Fibroblast of skin of scalp (primary cell): ENCODE results near the gene LARP1B.
A peak's percentile ranks its signal among the peaks of the same experiment; 100 is the strongest.
"Not testable (repeated sequence)": the region's sequence is repeated elsewhere in the genome, so short reads cannot be mapped to it uniquely, and the experiment has no call there.

Experiments used
- DNase-seq: peaks from one replicate; pipeline ENCODE4 v3.0.0-alpha.2; 2013

Gene LARP1B

DNA sequence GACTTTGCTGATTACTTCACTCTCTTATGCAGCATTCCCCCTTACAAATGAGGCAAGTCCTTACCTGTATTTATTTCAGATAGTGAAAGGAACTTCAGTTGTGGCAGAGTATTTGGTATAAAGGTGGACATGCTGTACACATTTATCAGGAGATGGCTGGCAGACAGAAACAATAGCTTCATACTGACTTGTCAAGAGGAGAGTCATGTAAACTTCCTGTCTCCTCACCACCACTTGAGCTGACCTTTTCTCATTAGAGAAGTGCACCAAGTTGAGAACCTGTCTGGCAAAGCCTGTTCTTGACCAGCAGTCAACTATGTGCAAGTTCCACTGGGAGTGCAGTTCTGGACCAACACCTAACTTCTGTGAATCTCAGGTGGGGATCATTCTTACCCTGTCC lies 80.8 kb downstream of the LARP1B start:
- DNase-seq: no peak

GRCh38 chr4:128145727-128146126 lies 84.6 kb downstream of the LARP1B start:
- no peak for DNase-seq

DNA sequence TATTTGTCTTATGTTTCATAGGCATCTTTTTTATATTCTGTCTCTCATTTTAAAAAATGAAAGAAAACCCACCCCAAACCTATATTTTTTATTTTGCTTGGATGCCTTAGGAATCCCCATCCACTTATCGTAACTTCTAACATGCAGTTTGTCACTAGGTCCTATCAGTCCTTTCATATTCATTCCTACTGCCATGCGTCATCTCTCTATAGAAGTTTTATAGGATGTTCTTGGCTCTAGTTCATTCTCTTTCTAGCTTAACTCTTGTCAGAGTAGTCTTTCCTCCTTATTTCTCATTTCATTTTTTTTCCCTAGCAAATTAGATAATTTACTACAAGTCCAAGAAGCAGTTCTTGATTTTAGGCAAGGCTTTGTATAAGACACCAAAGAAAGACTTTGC lies 92.7 kb downstream of the LARP1B start:
- DNase-seq: no peak

DNA sequence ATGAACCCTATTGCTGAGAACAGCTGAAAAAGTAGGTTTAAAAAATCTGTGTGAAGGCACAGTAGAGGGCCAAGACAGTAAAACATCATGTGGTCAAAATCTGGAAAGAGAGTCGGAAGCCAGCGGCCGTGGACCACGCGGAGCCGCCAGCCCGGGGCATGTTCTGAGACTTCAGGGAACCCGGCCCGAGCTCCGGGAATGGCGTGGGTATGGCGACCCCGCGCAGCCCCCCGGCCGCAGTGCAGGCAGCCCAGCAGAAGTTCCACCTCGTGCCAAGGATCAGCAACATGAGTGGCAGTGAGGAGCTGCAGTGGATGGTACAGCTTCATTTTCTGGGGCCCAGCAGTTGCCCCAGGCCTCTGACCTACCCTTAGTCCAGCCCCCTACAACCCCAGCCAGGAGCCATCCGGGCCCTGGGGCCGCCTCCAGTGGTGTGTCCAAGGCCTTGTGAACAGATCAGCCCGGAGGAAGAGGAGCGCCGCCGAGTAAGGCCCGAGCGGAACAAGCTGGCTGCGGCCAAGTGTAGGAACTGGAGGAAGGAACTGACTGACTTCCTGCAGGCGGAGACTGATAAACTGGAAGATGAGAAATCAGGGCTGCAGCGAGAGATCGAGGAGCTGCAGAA lies 94.2 kb downstream of the LARP1B start:
- DNase-seq: no peak

DNA sequence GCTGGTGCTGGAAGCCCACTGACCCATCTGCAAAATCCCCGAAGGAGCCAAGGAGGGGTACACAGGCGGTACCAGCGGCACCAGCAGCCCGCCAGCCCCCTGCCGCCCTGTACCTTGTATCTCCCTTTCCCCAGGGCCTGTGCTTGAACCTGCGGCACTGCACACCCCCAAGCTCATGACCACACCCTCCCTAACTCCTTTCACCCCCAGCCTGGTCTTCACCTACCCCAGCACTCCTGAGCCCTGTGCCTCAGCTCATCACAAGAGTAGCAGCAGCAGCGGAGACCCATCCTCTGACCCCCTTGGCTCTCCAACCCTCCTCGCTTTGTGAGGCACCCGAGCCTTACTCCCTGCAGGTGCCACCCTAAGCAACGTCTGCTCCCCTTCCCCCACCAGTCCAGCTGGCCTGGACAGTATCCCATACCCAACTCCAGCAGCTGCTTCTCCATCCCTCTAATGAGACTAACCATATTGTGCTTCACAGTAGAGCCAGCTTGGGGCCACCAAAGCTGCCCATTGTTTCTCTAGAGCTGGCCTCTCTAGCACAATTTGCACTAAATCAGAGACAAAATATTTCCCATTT lies 94.9 kb downstream of the LARP1B start:
- no peak for DNase-seq

- not testable (repeated sequence) for DNase-seq
These were observed 95.4 kb downstream of the LARP1B start for GRCh38 chr4:128156472-128156871.

DNA sequence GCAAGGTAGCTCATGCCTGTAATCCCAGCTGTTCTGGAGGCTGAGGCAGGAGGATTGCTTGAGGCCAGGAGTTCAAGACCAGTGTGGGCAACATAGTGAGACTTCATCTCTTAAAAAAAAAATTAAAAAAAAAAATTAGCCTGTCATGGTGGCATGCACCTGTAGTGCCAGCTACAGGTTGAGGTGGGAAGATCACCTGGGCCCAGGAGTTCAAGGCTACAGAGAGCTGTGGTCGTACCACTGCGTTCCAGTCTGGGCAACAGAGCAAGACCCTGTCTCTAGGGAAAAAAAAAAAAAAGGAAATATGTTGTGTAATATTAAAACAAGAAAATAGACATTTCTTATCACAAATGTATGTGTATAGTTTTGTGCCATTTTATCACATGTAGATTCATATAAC lies 97.8 kb downstream of the LARP1B start:
- DNase-seq: no peak

- DNase-seq: no peak
These were observed 98.9 kb downstream of the LARP1B start for GRCh38 chr4:128159967-128160366.

GRCh38 chr4:128161138-128161537 lies 100.0 kb downstream of the LARP1B start:
- no peak for DNase-seq

- DNase-seq: peak; percentile 9
These were observed 101.3 kb downstream of the LARP1B start for GRCh38 chr4:128162434-128162833.

GRCh38 chr4:128163177-128164117 lies 102.3 kb downstream of the LARP1B start:
- DNase-seq: peak; percentile 27

DNA sequence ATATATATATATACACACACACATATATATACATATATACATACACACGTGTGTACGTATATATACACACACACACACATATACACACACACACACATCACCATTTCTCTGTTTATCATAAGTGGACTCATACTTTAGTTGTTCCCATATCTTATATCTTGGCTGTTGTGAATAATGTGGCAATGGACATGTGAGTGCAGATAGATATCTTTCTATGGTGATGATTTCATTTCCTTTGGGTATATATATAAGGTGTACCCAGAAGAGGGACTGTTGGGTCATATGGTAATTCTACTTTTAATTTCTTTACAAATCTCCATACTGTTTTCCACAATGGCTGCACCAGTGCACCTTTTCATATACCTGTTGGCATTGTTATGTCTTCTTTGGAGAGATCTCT lies 105.9 kb downstream of the LARP1B start:
- no peak for DNase-seq

DNA sequence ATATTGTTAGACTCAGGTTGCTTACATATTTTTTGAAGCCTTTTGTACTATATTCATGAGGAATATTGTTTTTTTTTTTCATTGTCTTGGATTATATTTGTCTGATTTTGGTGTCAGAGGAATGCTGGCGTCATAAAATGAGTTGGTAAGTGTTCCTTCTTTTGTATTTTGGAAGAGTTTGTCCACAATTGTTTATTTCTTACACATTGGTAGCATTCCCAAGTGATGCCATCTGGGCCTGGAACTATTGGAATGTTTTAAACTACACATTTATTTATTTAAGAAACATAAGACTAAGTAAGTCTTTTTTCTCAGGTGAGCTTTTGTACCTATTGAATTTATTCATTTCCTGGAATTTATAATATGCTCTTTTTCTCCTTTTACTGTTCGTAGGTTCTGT lies 107.6 kb downstream of the LARP1B start:
- DNase-seq: no peak

- DNase-seq: no peak
These were observed 108.1 kb downstream of the LARP1B start for GRCh38 chr4:128169245-128169644.

GRCh38 chr4:128176643-128177042 lies 115.5 kb downstream of the LARP1B start:
- DNase-seq: no peak

DNA sequence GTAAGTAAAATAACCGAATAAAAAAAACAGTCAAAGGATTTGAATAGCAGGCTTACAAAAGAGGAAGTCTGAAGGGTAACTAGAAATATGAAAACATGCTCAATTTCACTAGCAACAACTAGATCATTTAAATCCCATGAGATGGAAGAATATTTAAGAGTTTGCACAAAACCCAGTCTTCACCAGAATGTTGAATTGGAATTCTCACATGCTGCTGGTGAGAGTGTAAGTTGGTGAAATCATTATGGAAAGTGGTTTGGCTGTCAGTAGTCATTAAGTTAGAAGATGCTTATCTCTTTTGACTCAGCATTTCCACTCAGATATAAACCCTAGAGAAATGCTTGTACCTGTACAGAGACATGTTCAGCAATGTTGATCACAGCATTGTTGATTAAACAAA lies 116.4 kb downstream of the LARP1B start:
- DNase-seq: peak; percentile 30

GRCh38 chr4:128186623-128187022 lies 125.5 kb downstream of the LARP1B start:
- no peak for DNase-seq

- DNase-seq: peak; percentile 76
These were observed 130.1 kb downstream of the LARP1B start for GRCh38 chr4:128191115-128191781.

DNA sequence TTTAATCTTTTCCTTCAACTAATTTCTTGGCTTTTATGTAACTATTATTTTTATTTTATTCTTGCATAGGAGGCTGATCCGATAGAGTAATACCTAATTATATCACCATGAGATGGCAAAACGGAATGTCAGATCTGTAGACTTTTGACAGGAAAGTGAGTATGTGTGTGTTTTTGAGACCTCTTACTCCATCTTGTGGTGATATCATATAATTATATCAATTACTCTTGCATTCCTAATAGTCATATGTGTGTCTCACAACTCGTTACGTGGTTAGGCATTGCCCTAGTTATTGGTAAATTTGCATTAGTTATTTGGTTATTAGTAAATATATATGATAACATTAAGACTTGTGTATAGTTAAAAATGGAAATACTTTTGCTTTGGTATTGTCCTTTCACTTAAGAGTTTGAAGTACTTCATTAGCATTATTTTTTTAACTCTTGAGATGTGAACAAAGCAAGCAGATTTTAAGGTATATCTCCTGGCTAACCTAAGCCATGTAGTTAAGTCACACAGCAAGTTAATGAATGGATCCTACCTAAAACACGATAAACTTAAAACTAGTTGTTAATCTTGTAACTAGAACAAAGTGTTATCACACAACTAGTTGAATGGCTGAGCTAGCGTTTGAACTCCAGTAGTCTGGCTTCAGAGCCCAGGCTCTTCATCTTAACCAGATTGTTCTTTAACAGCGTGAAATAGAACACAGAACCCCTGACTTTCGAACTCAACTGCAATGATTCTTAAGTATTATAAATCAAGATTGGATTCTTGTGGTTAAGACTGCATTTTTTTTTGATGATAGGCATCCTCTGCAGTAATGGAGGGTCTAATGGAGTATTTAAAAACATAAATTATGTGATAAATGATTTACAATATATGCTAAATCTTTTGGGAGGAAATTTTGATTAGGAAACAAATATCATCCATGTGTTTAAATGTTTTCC lies 159.4 kb downstream of the LARP1B start:
- DNase-seq: peak; percentile 80

DNA sequence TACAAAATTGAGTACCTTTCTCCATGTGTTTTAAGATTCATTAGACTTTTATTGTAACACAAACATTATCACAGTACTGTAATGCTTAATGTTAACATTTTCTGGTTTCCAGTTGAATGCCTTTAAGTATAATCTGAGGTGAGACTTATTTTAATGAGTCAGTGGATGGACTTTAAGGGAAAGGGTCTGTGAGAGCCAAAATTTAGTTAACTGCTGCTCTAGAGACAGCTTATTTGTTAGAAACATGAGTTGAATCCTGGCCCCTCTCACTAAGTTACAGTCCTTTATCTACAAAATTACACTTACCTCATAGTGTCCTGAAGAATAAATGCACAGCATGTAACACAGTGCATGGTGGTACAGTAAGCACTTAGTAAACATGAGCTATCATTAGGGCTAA lies 160.5 kb downstream of the LARP1B start:
- no peak for DNase-seq

DNA sequence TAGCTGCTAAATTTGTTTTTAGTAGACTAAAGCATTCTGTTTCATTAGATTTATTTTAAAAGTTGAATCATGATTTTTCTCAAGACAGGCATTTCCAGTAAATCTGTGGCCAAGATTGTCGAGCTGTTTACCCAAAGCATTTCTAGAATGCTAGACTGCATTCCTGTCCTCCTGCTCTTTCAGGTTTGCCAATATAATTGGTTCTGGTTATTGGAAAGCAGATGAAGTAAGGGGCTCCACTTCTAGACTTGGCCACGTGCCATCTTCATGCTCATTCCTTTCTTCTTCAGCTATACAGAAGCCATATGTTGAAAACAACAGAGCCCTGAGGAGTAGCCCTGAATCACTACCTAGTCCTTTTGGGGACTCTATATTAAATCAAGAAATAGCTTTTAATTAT lies 164.0 kb downstream of the LARP1B start:
- DNase-seq: peak; percentile 95
